Fibroblast of pulmonary artery (primary cell): ENCODE data around the gene STOML3.

Experiments
- DNase-seq: peaks from one replicate; pipeline ENCODE4 v3.0.0-alpha.2; 2010; ENCODE audit warnings: low read depth
- H3K4me3 ChIP-seq: replicated peaks from 2 replicates; pipeline ENCODE4 v1.5.1; 2011; ENCODE audit warnings: low read depth, mild to moderate bottlenecking, control low read depth, low read length, moderate library complexity
- CTCF ChIP-seq: IDR thresholded peaks from 2 replicates; pipeline ENCODE4 v1.5.1; 2011; ENCODE audit warnings: mild to moderate bottlenecking, control low read depth, low read length, inconsistent platforms; ENCODE audit errors: missing control alignments

The STOML3 gene

GRCh38 chr13:38967446-38967845 is 23.2 kb downstream of the STOML3 start:
- no peak overlapping the region for H3K4me3 ChIP-seq
- DNase-seq: no peak
- no peak for TF ChIP-seq CTCF

GRCh38 chr13:38965281-38965680 is 25.4 kb downstream of the STOML3 start:
- no peak for TF ChIP-seq CTCF
- no peak for DNase-seq

GRCh38 chr13:38960175-38960574 is 30.5 kb downstream of the STOML3 start:
- TF ChIP-seq CTCF: no peak
- DNase-seq: no peak
- no peak overlapping the region for H3K4me3 ChIP-seq

More at GRCh38 chr13:38965281-38965680, 25.4 kb downstream of the STOML3 start:
- H3K4me3 ChIP-seq: no peak overlapping the region

- no peak for TF ChIP-seq CTCF
- H3K4me3 ChIP-seq: no peak overlapping the region
- DNase-seq: no peak
These were observed 32.6 kb downstream of the STOML3 start for GRCh38 chr13:38957794-38958592.

GRCh38 chr13:38954844-38955243 is 35.8 kb downstream of the STOML3 start:
- TF ChIP-seq CTCF: no peak
- H3K4me3 ChIP-seq: no peak overlapping the region
- DNase-seq: no peak

GRCh38 chr13:38954291-38954690 is 36.3 kb downstream of the STOML3 start:
- no peak overlapping the region for H3K4me3 ChIP-seq
- TF ChIP-seq CTCF: no peak
- DNase-seq: peak; percentile 4

- DNase-seq: no peak
- TF ChIP-seq CTCF: no peak
- no peak overlapping the region for H3K4me3 ChIP-seq
These were observed 37.8 kb downstream of the STOML3 start for GRCh38 chr13:38952827-38953226.
